T-helper 1 cell treated with Interleukin-12 subunit alpha and Interleukin-12 subunit beta and Interleukin-4 antibody, amounts not matched to agents 30 ng/mL and 1 ng/mL, for 36 hours (primary cell): Measurements from ENCODE around the gene WDR77. TPM values are rescaled to one million over a fixed set of nuclear protein-coding genes. Genes with fewer than 3 reads are reported as not detected.

ENCODE experiments used
- total RNA-seq: library from RNA; stranded (reverse); gene quantifications from 2 replicates; pipeline ENCODE4 v1.2.3, GENCODE V29; 2022

The WDR77 gene
- total RNA-seq, 1 donor from 2014 or later: 35.4 TPM

Other genes with a start within 250 kb of the WDR77 start
- gene DENND2D, start 248.6 kb downstream of the WDR77 start, total RNA-seq: 262 and 263 TPM in 2 replicates
- gene CHI3L2, start 221.5 kb downstream of the WDR77 start, total RNA-seq: 19.1 and 23.9 TPM in 2 replicates
- not detected in 2 replicates for gene CHIA, start 158.4 kb downstream of the WDR77 start, total RNA-seq
- 0.47 and 0.54 TPM in 2 replicates for gene OVGP1, start 21.5 kb downstream of the WDR77 start, total RNA-seq
- gene ATP5PB, start 208 bp upstream of the WDR77 start, total RNA-seq: 260 and 275 TPM in 2 replicates
- 2.5 and 2.6 TPM in 2 replicates for gene C1orf162, start 24.7 kb upstream of the WDR77 start, total RNA-seq
- gene ADORA3, start 54.4 kb upstream of the WDR77 start, total RNA-seq: 0.37 TPM in 1 of 2 replicates, not detected in the other
- 0.42 TPM in 1 of 2 replicates, not detected in the other for gene TMIGD3, start 54.4 kb upstream of the WDR77 start, total RNA-seq
- gene RAP1A, start 170.5 kb upstream of the WDR77 start, total RNA-seq: 234 and 242 TPM in 2 replicates